ENCODE results near the gene FETUB.
"Not testable (repeated sequence)": the region's sequence is repeated elsewhere in the genome, so short reads cannot be mapped to it uniquely, and the experiment has no call there.

FETUB gene

GRCh38 chr3:186668426-186668825 is 28.2 kb downstream of the FETUB start:
- in situ Hi-C loops (cut with MboI; ENCODE audit: low sequenced_read_pairs), result no loop called here

DNA sequence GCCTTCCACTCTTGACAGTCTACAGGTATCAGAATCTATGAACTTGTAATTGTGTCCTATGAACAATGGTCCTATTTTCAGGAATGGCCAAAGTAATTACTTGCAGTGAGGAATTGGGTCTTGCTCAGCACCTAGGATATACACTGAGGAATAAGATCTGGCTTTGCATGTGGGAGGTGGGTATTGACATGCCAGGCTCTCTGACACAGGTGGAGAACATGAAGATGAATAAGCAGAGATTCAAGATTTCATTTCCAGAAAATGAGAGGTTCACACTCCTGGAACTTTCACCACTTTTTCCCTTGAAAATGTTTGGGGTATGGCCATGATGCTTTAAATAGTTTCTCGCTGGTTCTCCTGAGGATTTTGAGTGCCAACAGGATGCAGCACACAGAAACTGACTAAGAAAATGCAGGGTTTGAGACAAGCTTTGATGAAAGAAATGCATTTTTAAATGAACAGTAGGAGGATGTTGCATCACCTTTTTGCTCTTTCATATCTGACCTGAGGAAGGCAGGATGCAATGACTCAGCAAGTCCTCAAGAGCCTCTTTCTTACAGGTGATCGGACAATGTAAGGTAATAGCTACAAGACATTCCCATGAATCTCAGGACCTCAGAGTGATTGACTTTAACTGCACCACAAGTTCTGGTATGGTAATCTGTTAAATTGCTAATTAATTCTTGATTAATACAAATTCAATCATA is 29.3 kb downstream of the FETUB start:
- in situ Hi-C loops (cut with MboI; ENCODE audit: low sequenced_read_pairs), result no loop called here

DNA sequence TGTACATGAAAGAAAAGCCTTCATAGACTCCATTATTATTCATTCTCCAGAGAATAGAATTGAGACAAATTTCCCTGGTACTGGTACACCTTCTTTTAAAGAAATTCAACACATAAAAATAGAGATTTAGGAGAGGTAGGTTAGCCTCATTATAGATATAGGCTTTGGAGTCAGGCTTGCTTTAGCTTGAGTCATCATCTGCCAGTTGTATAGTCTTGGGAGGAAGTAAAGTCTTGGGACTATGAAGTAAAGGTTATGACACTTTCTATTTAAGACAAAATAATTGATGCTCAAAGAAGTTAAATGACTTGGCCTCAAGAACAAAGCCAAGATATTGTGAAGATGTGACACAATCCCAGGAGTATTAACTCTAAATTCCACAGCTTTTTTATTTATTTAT is 30.0 kb downstream of the FETUB start:
- in situ Hi-C loops (cut with MboI; ENCODE audit: low sequenced_read_pairs), result no loop called here

DNA sequence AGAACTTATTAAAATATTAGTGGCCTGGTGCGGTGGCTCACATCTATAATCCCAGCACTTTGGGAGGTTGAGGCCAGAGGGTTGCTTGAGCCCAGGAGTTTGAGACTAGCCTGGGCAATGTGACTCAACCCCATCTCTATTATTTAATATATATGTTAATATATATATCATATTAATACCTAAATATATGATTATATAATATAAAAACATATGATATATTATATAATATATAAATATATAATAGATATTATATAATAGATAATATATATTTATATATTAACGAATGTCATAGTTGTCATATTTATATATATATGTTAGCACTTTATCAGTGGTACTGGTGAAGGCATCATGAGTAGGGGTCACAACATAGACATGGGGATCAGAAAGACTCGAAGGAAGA is 30.9 kb downstream of the FETUB start:
- in situ Hi-C loops (cut with MboI; ENCODE audit: low sequenced_read_pairs), result no loop called here

- in situ Hi-C loops (cut with MboI; ENCODE audit: low sequenced_read_pairs), result no loop called here
Observed at GRCh38 chr3:186678604-186679003, 38.4 kb downstream of the FETUB start.

GRCh38 chr3:186679151-186679550 is 39.0 kb downstream of the FETUB start:
- in situ Hi-C loops (cut with MboI; ENCODE audit: low sequenced_read_pairs), result no loop called here

DNA sequence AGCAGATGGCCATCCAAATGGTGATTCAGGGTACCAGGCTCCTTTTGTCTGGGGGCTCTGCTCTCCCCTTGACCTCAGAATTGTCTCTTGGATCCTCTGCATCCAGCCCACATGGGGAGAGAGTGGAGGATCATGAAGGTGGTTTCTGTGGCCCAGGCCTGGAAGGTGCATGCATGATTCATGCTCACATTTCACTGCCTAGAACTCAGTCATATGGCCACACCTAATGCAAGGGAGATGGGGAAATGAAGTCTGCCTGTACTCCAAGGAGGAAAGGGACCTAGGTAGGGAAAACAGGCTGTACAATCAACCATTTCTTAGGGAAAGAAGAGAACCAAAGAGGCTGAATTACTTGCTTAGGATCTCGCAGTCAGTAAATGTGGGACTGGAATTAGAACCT is 40.7 kb downstream of the FETUB start:
- in situ Hi-C loops (cut with MboI; ENCODE audit: low sequenced_read_pairs), result no loop called here

GRCh38 chr3:186682812-186683211 is 42.6 kb downstream of the FETUB start:
- in situ Hi-C loops (cut with MboI; ENCODE audit: low sequenced_read_pairs), result no loop called here

DNA sequence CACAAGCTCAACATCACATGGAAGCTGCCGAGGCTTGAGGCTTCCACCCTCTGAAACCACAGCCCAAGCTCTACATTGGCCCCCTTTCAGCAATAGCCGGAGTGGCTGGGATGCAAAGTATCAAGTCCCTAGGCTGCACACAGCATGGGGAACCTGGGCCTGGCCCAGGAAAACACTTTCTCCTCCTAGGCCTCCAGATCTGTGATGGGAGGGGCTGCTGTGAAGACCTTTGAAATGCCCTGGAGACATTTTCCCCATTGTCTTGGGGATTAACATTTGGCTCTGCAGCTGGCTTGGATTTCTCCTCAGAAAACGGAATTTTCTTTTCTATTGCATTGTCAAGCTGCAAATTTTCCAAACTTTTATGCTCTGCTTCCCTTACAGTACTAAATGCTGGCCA is 43.8 kb downstream of the FETUB start:
- in situ Hi-C loops (cut with MboI; ENCODE audit: low sequenced_read_pairs), result no loop called here

GRCh38 chr3:186686475-186686874 is 46.3 kb downstream of the FETUB start:
- in situ Hi-C loops (cut with MboI; ENCODE audit: low sequenced_read_pairs), result not testable (repeated sequence)

- in situ Hi-C loops (cut with MboI; ENCODE audit: low sequenced_read_pairs), result no loop called here
Observed at GRCh38 chr3:186687120-186687651, 47.0 kb downstream of the FETUB start.

DNA sequence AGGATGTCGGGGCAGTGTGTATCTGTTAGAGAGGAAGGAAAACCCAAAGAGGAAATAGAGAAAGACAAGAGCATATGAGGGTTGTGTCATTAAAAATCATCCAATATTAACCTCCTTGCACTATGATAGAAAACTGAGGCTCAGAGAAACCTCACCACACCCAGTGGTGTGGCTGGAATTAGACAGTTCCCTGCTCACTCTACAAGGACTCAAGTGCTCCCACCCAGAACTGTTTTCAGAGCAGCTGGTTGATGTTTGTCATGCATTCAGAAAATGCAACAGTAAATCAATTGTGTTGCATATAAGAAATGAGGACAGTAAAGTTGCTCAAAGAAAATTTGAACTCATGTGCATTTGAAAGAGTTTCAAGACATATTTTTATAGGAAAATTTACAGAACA is 50.1 kb downstream of the FETUB start:
- in situ Hi-C loops (cut with MboI; ENCODE audit: low sequenced_read_pairs), result not testable (repeated sequence)

GRCh38 chr3:186691676-186692075 is 51.5 kb downstream of the FETUB start:
- in situ Hi-C loops (cut with MboI; ENCODE audit: low sequenced_read_pairs), result no loop called here

DNA sequence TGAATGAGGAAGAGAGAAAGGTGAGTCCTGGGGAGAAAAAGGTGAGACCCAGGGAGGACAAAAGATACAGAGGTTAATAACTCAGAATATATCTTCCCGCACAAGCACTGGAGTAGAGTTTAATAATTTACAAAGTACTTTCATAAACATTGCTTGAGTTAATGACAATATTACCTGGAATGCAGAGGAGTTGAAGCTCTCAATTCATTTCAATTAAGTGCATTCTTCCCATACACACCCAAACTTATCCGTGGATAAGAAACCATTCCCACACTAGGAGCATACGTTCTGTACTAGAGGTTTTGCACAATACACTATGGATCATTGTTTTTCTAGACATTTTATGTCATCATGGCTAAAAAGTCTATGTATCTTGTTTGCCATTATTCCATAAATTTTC is 53.6 kb downstream of the FETUB start:
- in situ Hi-C loops (cut with MboI; ENCODE audit: low sequenced_read_pairs), result no loop called here

DNA sequence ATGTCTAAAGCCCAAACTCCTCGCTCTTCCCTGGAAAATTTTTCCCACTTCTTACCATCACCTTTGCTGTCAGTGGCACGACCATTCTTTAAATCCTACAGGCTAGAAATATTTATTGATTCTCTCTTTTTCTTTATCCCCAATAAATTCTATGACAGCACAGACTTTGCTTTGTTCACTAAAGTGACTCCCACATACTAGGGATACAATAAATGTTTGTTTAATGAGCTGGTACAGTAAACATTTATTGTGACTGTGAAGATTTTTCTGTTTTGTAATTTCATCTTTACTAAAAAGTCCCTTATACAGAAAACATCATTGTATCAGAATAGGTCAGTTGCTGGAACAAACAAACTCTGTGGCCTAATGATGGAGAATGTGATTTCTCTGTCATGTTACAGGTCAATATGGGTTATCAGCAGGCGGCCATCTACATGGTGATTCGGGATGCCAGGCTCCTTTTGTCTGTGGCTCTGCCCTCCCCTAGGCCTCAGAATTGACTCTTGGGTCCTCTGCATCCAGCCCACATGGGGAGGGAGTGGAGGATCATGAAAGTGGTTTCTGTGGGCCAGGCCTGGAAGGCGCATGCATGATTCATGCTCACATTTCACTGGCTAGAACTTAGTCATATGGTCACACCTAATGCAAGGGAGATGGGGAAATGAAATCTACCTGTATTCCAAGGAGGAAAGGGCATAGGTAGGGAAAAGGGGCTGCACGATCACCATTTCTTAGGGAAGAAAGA is 54.3 kb downstream of the FETUB start:
- in situ Hi-C loops (cut with MboI; ENCODE audit: low sequenced_read_pairs), result no loop called here

DNA sequence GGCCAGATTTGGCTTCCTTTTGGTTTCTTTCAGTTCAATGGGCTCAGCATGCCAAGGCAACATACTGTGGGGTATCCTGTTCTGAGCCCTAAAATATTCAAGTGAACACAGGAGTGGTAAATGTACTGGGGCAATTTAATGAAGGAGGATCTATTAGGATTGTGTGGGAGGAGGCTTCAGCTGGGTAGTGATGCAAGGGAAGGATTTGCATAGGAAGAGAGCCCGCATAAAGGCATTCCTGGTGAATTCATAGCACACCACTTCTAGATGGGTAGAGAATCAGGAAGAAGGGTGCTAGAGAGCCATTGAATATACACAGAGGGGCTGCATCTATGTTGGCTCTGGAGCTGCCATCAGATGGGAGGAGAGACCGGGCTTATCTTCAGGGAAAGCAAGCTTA is 56.3 kb downstream of the FETUB start:
- in situ Hi-C loops (cut with MboI; ENCODE audit: low sequenced_read_pairs), result no loop called here

- in situ Hi-C loops (cut with MboI; ENCODE audit: low sequenced_read_pairs), result no loop called here
Observed at GRCh38 chr3:186697510-186697909, 57.3 kb downstream of the FETUB start.

DNA sequence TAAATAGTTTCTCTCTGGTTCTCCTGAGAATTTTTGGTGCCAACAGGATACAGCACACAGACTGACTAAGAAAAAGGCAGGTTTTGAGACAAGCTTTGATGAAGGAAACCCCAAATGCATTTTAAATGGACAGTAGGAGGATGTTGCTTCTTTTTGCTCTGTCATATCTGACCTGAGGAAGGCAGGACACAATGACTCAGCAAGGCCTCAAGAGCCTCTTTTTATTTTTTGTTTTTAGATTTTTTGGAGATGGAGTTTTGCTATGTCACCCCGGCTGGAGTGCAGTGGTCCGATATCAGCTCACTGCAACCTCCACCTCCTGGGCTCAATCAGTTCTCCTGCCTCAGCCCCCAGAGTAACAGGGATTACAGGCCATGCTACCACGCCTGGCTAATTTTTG is 60.1 kb downstream of the FETUB start:
- in situ Hi-C loops (cut with MboI; ENCODE audit: low sequenced_read_pairs), result no loop called here

DNA sequence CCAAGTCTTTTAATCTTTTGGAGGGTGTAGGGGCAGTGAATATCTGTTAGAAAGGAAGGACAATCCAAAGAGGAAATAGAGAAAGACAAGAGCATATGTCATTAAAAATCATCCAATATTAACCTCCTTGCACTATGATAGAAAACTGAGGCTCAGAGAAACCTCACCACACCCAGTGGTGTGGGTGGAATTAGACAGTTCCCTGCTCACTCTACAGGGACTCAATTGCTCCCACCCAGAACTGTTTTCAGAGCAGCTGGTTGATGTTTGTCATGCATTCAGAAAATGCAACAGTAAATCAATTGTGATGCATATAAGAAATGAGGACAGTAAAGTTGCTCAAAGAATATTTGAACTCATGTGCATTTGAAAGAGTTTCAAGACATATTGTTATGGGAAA is 62.3 kb downstream of the FETUB start:
- in situ Hi-C loops (cut with MboI; ENCODE audit: low sequenced_read_pairs), result not testable (repeated sequence)

Data from HL-60/S4 treated with retinoic acid at 250 ng/mL for 4 days and 3 days (cell line).